Raji (cell line): Measurements from ENCODE around the gene SORBS1.

Source experiments
- POLR2A ChIP-seq: IDR thresholded peaks from 2 replicates; pipeline ENCODE4 v1.6.1; 2011; ENCODE audit warnings: low read depth, low read length, control low read depth; ENCODE audit not compliant: insufficient read depth

Gene SORBS1

DNA sequence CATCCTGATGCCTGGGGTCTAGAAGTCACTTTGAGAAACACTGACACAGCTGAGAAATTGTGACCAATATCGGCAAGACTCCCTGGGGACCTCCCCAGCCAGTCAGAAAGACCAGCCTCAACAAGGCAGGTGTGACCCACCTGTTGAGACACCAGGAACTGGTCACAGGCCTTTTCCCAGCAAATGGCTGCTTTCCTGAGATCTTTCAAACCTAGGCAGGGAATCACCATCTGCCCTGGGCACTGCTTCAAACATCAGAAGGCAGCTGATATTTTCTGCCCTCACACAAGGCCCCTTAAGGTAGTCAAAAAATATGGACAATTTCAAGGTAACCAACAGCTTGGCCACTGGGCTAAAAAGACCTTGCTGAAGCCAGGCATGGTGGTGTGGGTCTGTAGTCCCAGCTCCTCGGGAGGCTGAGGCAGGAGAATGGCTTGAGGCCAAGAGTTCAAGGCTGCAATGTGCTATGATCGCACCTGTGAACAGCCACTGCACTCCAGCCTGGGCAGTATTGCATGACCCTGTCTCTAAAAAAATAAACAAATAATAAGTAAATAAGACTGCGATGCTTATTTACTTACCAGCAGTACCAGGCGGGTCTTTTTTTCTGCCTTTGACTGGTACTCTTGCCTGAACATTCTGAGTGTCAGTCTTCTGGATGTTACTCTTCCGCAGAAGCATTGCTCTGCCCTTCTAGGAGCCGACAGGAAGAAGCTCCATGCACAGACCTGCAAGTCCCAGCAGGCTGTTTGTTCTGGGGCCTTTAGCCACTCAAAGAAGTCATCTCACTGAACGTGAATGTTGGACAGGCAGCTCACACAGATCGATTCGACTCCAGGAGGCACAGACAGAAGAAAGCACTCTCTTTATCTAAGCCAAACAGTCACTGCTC, 59.7 kb downstream of the SORBS1 start:
- no peak for TF ChIP-seq POLR2A

DNA sequence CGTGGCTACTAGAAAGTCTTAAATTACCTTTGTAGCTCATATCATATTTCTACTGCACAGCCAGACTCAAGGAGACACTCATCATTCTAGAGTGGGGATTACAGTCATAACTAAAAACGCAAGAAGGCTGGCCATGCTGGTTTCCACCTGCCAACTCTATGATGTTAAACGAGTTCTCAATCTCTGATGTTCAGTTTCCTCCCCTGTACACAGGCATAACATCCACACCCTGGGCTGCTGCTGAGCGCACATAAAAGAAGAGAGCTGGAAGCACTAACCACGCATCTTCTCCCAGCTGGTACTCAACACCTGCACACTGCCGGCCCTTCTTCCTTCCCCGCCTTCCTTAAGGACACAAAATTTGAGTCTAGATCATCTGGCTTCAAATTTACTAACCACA, 60.5 kb downstream of the SORBS1 start:
- no peak for TF ChIP-seq POLR2A

DNA sequence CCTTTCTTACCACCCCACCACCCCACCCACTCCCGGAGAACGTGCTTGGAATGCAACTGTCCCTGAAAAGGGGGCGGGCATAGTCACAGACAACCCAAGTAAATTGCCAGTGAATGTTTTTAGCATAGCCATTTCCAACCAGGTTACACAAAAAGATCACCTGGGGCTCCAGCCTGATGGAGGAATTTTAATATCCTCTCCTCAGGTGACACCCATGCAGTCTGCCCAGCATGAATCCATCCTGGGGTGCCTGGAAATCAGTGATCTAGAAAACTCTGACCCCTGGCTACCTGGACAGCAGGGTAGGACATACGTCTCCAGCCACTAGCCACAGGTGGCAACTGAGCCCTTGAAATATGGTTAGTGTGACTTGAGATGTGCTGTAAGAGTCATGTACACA, 61.1 kb downstream of the SORBS1 start:
- TF ChIP-seq POLR2A: no peak

DNA sequence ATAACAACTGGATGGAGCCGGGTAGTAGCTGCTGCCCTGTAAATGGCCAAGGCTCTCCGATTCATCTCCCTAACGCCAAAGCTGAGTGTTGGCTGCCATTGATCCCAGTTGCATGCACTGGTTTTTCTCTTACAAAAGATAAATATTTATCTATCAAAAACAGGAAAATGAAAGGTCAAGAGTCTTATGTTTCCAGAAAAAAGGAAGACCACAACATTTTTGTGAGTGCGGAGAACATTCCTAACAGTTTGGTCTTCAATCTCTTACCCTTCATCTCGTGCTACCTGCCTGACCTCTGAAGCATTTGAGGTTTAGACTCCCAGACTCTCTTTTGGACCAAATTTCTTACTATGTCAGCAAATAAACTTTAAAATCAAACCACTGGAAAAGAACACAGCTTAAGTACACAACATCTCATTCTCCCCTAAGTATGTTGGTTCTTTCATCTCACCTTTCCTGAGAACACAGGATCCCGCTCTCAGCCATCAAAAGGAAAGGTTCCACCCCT, 61.6 kb downstream of the SORBS1 start:
- TF ChIP-seq POLR2A: no peak

DNA sequence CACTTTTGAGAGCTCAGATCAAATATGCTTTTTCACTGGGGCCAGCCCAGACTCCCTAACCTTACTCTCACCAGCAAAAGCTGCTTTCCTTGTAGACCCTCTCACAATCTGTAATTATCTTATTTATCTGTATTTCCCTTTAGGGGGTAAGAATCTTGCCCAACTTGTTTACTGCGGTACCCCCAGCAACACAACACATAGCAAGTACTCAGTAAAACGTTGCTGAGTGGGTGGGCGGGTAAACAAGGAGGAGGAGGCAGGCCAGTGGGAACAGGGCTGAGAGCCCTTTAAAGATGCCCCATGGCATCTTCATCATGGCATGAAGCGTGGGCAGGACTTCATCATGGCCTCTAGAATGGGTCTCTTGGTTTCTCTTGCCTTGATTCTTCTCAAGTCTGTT, 64.2 kb downstream of the SORBS1 start:
- no peak for TF ChIP-seq POLR2A

DNA sequence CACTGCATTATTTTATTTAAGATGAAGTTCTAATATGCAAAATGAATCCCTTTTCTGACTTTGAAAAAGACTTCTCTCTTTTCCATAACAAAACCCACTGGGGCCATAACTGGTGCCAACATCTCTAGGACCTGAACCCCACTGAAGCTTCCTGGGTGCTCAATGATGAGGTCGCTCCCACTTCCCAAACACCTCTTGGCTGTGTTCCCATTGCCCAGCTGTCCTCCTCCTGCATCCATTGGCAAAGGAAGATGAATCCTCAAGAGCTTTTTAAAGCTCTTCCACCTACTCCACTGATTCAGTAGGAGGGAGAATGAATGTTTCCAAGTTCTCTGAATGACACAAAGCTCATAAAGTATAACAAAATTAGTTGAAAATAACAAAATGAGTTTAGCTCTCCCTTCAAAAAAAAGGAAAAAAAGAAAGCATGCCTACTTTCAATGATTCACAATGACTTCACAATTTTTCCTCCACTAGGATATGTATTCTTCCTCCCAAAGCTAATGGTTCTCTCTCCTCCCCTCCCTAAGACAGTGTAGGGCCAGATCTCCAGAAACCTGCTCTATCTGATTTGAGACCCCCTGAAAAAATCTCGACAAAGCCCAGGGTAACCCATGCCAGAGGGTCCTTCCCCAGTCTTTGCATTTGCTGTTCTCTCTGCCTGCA, 64.8 kb downstream of the SORBS1 start:
- TF ChIP-seq POLR2A: no peak

DNA sequence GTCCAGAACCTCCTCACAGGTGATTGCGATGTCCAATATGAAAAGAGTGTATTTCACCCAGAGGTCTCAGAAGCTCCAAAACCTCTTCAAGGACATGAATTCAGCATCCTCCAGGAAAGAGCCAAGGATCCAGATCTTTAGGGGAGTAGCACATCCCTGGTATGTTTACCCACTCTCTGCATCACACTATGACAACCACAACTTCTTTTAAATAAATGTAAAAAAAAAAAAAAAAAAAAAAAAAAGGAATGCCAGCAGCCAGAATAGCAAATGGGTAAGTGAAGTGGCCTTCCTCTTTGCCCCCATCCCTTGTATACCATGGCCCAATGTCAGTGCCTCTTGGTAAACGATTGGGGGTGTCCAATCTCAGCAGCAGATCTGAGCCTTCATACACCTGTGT, 67.3 kb downstream of the SORBS1 start:
- TF ChIP-seq POLR2A: no peak

DNA sequence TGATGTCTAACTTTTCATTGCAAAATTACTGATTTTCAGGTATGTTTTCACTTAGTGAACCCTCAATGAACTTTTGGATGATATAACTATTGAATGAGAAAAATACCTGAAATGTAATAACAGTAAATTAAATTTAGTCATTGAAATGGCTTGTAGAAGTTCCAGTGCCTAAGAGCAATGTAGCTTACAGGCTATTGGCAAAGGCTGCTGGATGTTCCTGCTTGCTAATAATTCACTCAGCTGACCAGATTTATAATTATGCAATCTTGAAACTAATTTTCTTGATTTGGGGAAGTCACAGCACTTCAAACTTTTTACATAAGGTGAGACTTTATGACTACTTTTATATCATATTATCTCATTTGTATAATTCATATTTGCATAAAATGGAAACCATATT, 73.2 kb downstream of the SORBS1 start:
- no peak for TF ChIP-seq POLR2A

DNA sequence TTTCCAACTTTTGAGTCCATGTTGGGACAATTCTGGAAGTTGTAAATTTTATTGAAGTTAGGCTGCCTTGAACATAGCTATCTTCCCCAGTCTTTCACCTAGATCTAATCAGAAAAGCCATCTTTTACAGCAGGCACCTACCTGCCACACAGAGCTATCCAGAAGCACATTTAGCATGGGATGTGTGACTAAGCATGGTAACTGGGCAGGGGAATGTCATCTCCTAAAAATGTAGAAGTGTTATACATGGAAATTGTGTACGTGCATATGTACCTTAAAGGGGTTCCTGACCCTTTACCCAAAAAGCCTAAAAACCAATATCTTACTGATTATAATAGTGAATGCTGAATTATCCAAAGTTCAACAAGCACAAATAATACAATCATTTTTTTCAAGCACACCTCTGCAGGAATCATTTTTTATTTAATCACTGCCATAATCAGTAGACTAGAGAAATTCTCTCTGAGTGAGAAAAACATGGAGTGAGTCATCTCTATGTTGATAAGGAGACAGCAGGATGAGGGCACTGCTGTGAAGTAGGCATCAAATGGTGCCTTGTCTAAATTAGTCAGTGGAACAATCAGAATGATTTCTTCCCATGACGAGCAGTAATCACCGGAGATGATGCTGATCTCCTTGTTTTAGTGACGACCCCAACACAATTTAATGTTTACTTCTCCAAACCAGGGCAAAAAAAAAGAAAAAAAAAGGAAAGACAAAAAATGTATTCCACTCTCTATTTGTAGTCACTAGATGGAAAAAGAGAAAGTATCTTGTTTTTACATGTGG, 75.9 kb downstream of the SORBS1 start:
- no peak for TF ChIP-seq POLR2A

DNA sequence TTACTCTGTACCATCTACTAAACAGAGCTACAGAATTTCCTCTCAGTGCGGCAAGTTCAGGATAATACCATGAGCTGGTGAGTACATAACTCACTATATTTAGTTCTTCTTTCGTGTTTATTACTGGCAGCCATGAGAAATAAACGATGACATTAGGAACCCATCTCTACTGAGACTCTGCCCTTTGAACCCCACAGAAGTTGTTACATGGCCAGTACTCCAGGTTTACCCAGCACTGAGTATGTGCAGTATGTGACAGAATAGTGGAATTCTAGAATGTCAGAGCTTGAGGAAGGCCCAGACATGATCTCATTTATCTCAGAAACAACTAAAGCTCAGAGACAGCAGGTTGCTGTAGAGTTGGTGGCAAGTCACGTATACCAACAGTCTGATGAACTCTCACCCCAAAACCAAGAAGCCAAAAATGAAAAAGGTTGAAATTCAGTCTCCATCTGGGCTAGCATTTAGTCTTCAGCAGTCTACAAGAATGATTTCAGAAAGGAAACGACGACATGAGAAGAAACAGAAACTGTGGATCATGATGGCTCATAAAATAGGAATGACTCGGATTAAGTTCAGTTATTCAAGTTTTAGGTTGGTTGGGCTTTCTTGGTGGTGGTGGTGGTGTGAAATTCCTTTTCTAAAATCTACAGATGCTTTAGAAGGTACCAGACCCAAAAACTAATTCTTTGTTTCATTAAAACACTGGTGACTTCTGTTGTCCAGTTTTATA, 78.5 kb downstream of the SORBS1 start:
- TF ChIP-seq POLR2A: no peak

DNA sequence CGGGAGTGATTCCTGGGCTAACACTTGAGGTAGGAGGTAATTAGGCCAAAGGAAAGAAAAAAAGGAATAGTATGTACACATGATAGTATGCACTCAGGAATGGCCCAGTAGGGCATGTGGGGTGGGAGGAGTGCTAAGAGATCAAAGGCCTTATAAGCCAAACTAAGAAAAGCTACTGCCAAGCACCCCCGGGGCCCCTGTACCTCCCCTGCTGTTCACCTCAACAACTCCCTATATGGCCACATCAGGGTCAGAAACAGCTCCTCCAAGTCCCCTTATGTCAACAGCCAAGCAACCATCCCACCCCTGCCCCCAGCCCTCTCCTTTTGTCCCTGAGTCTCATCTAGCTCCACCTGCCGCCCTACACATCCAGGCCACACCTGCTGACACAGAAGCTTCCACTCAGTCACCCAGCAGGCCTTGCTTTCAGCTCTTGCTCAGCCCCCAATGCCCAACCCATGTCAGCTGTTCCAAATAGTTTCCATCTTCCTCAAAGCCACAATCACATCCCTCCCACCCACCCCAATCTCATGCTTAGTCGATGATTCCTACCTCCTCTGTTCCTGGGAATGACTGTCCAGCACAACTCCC, 80.2 kb downstream of the SORBS1 start:
- TF ChIP-seq POLR2A: no peak

DNA sequence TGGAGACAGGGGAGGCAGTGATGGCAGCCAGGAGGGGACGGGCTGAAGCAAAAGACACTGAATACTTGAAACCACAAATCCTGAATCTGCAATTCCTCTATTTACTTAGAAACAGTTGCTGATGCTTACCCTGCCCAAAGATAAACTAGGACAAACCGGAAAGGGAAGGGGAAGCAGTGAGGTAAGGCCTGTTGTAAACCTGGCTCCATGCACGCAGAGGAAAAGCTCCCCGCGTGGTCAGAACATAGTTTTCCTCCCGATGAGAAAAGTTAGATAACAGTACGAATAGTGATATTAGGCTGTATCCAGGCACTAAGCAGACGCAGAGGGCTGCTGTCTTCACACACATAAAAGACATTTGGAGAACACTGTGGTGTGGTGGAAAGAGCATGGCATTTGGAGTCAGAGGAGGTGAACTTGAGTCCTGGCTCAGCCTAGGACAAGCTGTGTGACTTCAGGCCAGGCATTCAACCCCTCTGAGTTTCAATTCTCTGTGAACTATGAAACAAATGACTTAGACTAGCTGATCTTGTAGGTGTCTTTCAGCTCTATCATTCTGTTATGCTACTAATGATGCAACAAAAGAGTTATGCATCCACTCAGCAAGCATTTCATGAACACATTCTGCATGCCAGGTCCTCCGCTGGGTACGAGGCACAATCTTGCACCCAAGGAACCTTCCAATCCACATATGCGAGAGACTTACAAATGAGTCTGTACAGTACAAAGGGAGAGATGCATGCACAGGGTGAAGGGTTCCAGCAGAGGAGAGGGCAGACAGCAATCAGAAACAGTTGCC, 80.9 kb downstream of the SORBS1 start:
- no peak for TF ChIP-seq POLR2A

DNA sequence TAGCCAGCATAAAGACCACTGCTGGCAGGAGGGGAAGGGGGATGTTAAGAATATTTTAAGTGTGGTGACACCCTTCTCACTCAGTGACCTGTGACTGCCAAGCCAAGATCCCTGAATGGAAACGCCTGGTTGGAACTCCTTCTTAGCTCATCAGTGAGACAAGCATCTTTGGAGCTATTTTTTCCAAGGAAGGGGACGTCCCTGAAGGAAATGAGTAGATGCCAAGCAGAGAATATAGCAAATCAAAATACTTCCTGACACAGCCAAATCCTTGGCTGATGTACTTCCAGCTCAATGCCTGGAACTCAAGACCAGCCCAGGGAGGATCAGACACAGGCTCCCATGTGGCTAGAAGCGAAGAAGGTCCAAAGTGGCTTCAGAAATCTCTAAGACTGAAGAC, 82.2 kb downstream of the SORBS1 start:
- no peak for TF ChIP-seq POLR2A

DNA sequence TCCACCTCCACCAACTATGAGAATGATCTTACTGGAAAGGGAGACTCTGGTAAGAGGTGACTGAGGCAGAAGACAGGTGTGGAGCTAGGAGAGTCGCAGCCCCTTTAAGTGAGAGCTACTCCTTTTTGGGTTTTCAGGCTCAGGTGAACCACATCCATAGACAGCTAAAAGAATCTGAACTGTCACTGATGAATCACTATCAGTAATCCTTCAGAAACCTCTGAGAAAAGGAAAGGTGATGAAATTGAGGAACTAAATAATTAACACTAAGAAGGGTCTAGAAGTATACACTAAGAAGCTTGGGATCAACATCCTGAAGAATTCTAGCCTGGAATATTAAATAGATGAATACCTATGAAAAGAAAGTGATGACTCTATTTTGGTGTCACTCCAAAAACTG, 83.0 kb downstream of the SORBS1 start:
- TF ChIP-seq POLR2A: no peak
